K562 (cell line): ENCODE measurements around the gene SIDT2.

Experiments used
- BRCA1 ChIP-seq, 2 experiments: fragments of 450-650 bp in 1 of 2; sonication (generic) in 1 of 2; formaldehyde crosslinking in 1 of 2; IDR thresholded peaks; 2 replicates each; pipeline versions ENCODE4 v1.5.0 to v1.6.1; 2017 to 2020; ENCODE audit warnings: mild to moderate bottlenecking in 1 of 2, missing genetic modification reagents in 1 of 2
- CTBP1 ChIP-seq: fragments of 450-650 bp; IDR thresholded peaks from 2 replicates; pipeline ENCODE4 v1.6.1; 2016; ENCODE audit warnings: borderline replicate concordance
- PHF21A ChIP-seq: fragments of 450-650 bp; IDR thresholded peaks from 2 replicates; pipeline ENCODE4 v1.6.1; 2017; ENCODE audit warnings: low read depth, borderline replicate concordance
- POLR3A ChIP-seq: IDR thresholded peaks from 2 replicates; pipeline ENCODE4 v1.6.1; 2011; ENCODE audit warnings: borderline replicate concordance, mild to moderate bottlenecking, moderate library complexity; ENCODE audit not compliant: insufficient read length, insufficient read depth; ENCODE audit errors: extremely low read depth
- STAG1 ChIP-seq: sonication (generic); formaldehyde crosslinking; IDR thresholded peaks from 2 replicates; pipeline ENCODE4 v1.5.0; 2020; ENCODE audit warnings: missing genetic modification reagents, borderline replicate concordance
- XRCC5 ChIP-seq: fragments of 200-400 bp; formaldehyde crosslinking; IDR thresholded peaks from 2 replicates; pipeline ENCODE4 v1.6.1; 2017; ENCODE audit warnings: low read depth, mild to moderate bottlenecking, low read length
- ZNF561 ChIP-seq: fragments of 450-650 bp; formaldehyde crosslinking; conservative IDR thresholded peaks from 2 replicates; pipeline ENCODE4 v1.4.0; 2020; ENCODE audit warnings: mild to moderate bottlenecking, moderate library complexity
- TF ChIP-seq, protein P1 (sequence below): IDR thresholded peaks from 3 replicates; pipeline ENCODE4 v1.6.1; 2011; ENCODE audit warnings: borderline replicate concordance, mild to moderate bottlenecking, moderate library complexity; ENCODE audit not compliant: insufficient read length; ENCODE audit errors: extremely low read depth
- TF ChIP-seq, protein P2 (sequence below), 2 experiments: fragments of 450-650 bp in 1 of 2; sonication (generic) in 1 of 2; formaldehyde crosslinking in 1 of 2; IDR thresholded peaks in 1 of 2; conservative IDR thresholded peaks in 1 of 2; 2 replicates each; pipeline versions ENCODE4 v1.6.1 to v1.8.1; 2016 to 2023; ENCODE audit warnings: mild to moderate bottlenecking in 2 of 2, moderate library complexity in 2 of 2, inconsistent platforms in 1 of 2, missing genetic modification reagents in 1 of 2
- TF ChIP-seq, protein P3 (sequence below): fragments of 250-450 bp; sonication (Bioruptor Pico); IDR thresholded peaks from 2 replicates; pipeline ENCODE4 v1.5.0; 2021; ENCODE audit warnings: mild to moderate bottlenecking, moderate library complexity
- TF ChIP-seq, protein P4 (sequence below), 2 experiments: fragments of 450-650 bp in 1 of 2; sonication (generic) in 1 of 2; formaldehyde crosslinking in 1 of 2; IDR thresholded peaks; 2 replicates each; pipeline versions ENCODE4 v1.7.1 to v1.9.0; 2016 to 2022; ENCODE audit warnings: inconsistent platforms in 1 of 2, mild to moderate bottlenecking in 1 of 2, missing genetic modification reagents in 1 of 2

DNA sequence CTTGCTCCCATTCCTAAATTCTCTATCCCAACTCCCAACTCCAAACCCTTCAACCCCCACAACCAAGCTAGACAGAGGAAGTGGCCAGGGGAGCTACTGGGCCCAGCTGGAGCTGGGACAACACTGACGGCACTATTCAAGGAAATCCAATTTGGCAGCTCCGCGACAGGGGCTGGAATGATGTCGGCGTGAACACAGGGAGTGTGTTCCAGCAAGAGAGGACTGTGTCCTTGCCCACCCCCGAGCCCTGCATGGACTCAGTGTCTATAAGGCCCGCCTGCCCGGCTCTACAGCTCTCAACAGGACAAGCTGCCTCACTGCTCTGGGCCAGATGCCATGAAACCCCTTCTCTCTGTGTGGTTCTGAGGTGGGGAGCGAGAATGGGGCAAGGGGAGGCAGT is 42.0 kb downstream of the SIDT2 start:
- TF ChIP-seq, protein P1, sequence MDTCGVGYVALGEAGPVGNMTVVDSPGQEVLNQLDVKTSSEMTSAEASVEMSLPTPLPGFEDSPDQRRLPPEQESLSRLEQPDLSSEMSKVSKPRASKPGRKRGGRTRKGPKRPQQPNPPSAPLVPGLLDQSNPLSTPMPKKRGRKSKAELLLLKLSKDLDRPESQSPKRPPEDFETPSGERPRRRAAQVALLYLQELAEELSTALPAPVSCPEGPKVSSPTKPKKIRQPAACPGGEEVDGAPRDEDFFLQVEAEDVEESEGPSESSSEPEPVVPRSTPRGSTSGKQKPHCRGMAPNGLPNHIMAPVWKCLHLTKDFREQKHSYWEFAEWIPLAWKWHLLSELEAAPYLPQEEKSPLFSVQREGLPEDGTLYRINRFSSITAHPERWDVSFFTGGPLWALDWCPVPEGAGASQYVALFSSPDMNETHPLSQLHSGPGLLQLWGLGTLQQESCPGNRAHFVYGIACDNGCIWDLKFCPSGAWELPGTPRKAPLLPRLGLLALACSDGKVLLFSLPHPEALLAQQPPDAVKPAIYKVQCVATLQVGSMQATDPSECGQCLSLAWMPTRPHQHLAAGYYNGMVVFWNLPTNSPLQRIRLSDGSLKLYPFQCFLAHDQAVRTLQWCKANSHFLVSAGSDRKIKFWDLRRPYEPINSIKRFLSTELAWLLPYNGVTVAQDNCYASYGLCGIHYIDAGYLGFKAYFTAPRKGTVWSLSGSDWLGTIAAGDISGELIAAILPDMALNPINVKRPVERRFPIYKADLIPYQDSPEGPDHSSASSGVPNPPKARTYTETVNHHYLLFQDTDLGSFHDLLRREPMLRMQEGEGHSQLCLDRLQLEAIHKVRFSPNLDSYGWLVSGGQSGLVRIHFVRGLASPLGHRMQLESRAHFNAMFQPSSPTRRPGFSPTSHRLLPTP, result no peak
- TF ChIP-seq, protein P2, sequence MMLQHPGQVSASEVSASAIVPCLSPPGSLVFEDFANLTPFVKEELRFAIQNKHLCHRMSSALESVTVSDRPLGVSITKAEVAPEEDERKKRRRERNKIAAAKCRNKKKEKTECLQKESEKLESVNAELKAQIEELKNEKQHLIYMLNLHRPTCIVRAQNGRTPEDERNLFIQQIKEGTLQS (IDR thresholded peaks at IDR 0.05), result no peak
- TF ChIP-seq, protein P2 (CRISPR knock-in tag; conservative IDR thresholded peaks at IDR 0.05), result no peak
- TF ChIP-seq CTBP1 (no peak), XRCC5 (no peak), BRCA1 (IDR thresholded peaks at IDR 0.05) (no peak), BRCA1 (CRISPR knock-in tag; IDR thresholded peaks at IDR 0.05) (no peak), POLR3A (no peak), STAG1 (CRISPR knock-in tag) (no peak), ZNF561 (CRISPR knock-in tag) (no peak), PHF21A (no peak)
- TF ChIP-seq, protein P3, sequence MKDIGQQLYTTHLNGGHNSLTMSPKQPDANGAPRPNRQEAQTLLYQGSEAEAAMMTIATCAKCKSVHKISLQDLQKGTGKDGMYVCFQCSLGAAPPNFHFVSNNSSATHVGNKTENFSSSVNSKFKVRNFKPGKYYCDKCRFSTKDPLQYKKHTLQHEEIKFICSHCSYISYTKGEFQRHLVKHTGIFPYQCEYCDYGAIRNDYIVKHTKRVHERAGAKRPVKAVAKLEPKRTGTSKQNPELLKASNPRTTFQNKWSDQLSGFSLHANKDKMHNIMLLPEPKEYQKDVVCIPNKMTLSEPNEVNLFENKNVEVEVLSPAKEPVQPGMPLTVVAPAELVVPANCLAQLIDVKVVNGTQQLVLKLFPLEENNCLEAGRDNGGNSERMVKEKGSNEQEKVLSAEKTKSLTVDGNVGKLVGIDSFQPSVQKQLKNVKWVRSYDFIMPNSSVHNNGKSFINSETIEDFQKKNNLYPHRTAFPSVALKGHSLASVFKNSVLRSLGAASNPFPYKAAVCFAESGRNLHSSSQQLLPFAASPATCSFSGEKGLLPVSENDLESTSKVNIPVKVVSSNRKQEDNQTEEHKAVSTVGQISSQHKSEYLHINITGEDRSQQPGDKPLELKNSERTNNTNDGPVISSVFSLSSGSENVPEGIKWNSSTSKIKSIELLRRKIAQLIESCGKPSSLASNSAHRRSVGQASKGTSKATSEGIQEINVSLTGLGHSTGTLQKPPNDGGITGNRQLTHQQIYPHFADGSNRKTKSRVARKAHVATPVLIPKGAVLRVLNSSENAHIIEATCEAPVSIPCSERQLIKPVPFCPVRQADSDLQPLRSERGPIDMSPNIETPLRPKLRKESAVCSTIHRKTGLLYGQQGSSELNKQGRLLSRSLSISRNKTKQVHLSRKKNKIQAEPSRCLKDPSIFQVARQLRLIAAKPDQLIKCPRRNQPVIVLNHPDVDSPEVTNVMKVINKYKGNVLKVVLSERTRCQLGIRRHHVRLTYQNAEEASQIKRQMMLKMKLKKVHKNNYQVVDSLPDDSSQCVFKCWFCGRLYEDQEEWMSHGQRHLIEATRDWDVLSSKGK, result no peak
- TF ChIP-seq, protein P4, sequence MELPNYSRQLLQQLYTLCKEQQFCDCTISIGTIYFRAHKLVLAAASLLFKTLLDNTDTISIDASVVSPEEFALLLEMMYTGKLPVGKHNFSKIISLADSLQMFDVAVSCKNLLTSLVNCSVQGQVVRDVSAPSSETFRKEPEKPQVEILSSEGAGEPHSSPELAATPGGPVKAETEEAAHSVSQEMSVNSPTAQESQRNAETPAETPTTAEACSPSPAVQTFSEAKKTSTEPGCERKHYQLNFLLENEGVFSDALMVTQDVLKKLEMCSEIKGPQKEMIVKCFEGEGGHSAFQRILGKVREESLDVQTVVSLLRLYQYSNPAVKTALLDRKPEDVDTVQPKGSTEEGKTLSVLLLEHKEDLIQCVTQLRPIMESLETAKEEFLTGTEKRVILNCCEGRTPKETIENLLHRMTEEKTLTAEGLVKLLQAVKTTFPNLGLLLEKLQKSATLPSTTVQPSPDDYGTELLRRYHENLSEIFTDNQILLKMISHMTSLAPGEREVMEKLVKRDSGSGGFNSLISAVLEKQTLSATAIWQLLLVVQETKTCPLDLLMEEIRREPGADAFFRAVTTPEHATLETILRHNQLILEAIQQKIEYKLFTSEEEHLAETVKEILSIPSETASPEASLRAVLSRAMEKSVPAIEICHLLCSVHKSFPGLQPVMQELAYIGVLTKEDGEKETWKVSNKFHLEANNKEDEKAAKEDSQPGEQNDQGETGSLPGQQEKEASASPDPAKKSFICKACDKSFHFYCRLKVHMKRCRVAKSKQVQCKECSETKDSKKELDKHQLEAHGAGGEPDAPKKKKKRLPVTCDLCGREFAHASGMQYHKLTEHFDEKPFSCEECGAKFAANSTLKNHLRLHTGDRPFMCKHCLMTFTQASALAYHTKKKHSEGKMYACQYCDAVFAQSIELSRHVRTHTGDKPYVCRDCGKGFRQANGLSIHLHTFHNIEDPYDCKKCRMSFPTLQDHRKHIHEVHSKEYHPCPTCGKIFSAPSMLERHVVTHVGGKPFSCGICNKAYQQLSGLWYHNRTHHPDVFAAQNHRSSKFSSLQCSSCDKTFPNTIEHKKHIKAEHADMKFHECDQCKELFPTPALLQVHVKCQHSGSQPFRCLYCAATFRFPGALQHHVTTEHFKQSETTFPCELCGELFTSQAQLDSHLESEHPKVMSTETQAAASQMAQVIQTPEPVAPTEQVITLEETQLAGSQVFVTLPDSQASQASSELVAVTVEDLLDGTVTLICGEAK (IDR thresholded peaks at IDR 0.05), result no peak
- TF ChIP-seq, protein P4 (CRISPR knock-in tag; IDR thresholded peaks at IDR 0.05), result no peak
